Fibroblast of the aortic adventitia (primary cell): ENCODE measurements around the gene UTS2R. TPM values are rescaled to one million over a fixed set of nuclear protein-coding genes. Genes with fewer than 3 reads are reported as not detected.
"Not testable (repeated sequence)": the region's sequence is repeated elsewhere in the genome, so short reads cannot be mapped to it uniquely, and the experiment has no call there.

Source experiments
- DNase-seq: peaks from one replicate; pipeline ENCODE4 v3.0.0-alpha.2; 2010; ENCODE audit warnings: low read depth
- H3K4me3 ChIP-seq: 2 replicates; pipeline ENCODE4 v1.5.1; 2011; ENCODE audit warnings: low read depth, mild to moderate bottlenecking, control low read depth, low read length, moderate library complexity
- CTCF ChIP-seq: IDR thresholded peaks from 2 replicates; pipeline ENCODE4 v1.5.1; 2011; ENCODE audit warnings: mild to moderate bottlenecking, low read length, control low read depth, inconsistent platforms; ENCODE audit not compliant: insufficient read depth
- total RNA-seq: library from RNA; depleted of rRNA; stranded (reverse); fragments of >200 nt; gene quantifications from 2 replicates; pipeline ENCODE4 v1.2.3, GENCODE V29; 2012; ENCODE audit warnings: low replicate concordance

Gene UTS2R
- total RNA-seq, 1 donor, result not detected

GRCh38 chr17:82355770-82356427 is 15.7 kb upstream of the UTS2R start:
- DNase-seq, result peak; percentile 52
- TF ChIP-seq CTCF, result no peak
- H3K4me3 ChIP-seq, result no peak overlapping the region

- no peak overlapping the region for H3K4me3 ChIP-seq
- no peak for TF ChIP-seq CTCF
- no peak for DNase-seq
These were observed 14.7 kb upstream of the UTS2R start for GRCh38 chr17:82356845-82357355.

GRCh38 chr17:82357394-82357793 is 14.2 kb upstream of the UTS2R start:
- no peak overlapping the region for H3K4me3 ChIP-seq
- no peak for TF ChIP-seq CTCF

GRCh38 chr17:82358465-82359350 is 12.9 kb upstream of the UTS2R start, which contains the start of gene TEX19:
Gene TEX19 (plus strand): TSS chr17:82359247. CDS start chr17:82362151, 2,904 bp downstream.
- no peak within 1 kb of the TSS for H3K4me3 ChIP-seq

More at GRCh38 chr17:82357394-82357793, 14.2 kb upstream of the UTS2R start:
- DNase-seq, result no peak

GRCh38 chr17:82359451-82360074 is 12.0 kb upstream of the UTS2R start:
- not testable (repeated sequence) for H3K4me3 ChIP-seq, DNase-seq

More at GRCh38 chr17:82358465-82359350, 12.9 kb upstream of the UTS2R start, which contains the start of gene TEX19:
- TF ChIP-seq CTCF, result no peak
- no peak for DNase-seq

- no peak for DNase-seq
- H3K4me3 ChIP-seq, result no peak overlapping the region
- TF ChIP-seq CTCF, result no peak
These were observed 9.5 kb upstream of the UTS2R start for GRCh38 chr17:82361885-82362633.
